WI38 (cell line): ENCODE results near the gene UBE3B.

Experiments
- H3K4me3 ChIP-seq: 2 replicates; pipeline ENCODE4 v1.5.1; 2011; ENCODE audit warnings: low read depth, mild to moderate bottlenecking, control low read depth, low read length
- TF ChIP-seq, protein P1 (sequence below): IDR thresholded peaks from 2 replicates; pipeline ENCODE4 v1.5.1; 2012; ENCODE audit warnings: low read depth, mild to moderate bottlenecking, control low read depth, low read length

UBE3B gene

DNA sequence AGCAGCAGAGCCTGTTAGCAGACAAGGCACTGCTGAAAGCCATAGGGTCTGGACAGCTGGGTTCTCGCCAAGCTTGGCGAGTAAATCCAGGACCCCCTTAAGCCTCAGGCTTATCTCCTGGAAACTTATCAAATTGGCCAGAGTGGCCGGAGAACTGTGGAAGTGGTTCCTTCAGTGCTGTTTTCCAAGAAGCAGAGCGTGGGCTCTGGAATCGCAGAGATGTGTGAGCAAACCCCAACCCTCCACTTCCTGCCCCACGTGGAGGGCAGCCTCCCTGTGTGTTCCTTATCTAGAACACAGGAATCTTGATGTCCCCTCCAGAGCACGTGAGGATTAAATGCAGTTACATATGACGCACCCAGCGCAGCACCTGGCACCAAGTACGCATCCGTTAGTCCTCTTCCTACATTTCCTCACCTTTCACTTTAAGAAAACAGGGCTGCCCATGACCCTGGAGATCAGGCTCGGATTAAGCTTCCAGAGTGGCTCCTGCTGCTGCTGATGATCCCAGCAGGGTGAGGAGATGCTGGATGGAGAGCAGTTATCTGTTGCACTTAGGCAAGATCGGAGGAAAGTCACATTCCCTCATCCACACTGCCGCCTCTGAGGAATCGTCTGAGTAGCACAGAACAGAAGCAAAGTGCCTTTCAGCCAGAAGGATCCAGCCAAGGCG lies 60.9 kb downstream of the UBE3B start:
- TF ChIP-seq, protein P1, sequence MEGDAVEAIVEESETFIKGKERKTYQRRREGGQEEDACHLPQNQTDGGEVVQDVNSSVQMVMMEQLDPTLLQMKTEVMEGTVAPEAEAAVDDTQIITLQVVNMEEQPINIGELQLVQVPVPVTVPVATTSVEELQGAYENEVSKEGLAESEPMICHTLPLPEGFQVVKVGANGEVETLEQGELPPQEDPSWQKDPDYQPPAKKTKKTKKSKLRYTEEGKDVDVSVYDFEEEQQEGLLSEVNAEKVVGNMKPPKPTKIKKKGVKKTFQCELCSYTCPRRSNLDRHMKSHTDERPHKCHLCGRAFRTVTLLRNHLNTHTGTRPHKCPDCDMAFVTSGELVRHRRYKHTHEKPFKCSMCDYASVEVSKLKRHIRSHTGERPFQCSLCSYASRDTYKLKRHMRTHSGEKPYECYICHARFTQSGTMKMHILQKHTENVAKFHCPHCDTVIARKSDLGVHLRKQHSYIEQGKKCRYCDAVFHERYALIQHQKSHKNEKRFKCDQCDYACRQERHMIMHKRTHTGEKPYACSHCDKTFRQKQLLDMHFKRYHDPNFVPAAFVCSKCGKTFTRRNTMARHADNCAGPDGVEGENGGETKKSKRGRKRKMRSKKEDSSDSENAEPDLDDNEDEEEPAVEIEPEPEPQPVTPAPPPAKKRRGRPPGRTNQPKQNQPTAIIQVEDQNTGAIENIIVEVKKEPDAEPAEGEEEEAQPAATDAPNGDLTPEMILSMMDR: no peak
- no peak overlapping the region for H3K4me3 ChIP-seq

DNA sequence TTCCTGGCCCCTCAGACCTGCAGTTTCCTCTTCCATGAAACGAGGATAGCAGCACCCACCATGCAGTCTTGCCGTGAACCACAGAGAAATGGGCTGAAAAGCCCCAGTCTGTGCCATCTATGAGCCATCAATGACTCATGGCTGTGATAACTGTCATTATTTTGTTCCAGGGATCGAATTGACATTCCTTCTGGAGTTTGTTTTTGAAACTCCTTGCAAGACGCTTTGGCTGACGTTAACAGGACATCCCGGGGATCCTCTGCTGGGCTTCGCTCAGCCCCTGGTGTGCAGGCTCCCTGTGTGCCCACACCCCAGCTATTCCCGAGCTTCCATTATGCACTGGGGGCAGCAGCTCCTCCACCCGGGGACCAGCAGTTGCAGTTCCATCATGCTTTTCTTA lies 62.1 kb downstream of the UBE3B start:
- H3K4me3 ChIP-seq: no peak overlapping the region
- TF ChIP-seq, protein P1: no peak

DNA sequence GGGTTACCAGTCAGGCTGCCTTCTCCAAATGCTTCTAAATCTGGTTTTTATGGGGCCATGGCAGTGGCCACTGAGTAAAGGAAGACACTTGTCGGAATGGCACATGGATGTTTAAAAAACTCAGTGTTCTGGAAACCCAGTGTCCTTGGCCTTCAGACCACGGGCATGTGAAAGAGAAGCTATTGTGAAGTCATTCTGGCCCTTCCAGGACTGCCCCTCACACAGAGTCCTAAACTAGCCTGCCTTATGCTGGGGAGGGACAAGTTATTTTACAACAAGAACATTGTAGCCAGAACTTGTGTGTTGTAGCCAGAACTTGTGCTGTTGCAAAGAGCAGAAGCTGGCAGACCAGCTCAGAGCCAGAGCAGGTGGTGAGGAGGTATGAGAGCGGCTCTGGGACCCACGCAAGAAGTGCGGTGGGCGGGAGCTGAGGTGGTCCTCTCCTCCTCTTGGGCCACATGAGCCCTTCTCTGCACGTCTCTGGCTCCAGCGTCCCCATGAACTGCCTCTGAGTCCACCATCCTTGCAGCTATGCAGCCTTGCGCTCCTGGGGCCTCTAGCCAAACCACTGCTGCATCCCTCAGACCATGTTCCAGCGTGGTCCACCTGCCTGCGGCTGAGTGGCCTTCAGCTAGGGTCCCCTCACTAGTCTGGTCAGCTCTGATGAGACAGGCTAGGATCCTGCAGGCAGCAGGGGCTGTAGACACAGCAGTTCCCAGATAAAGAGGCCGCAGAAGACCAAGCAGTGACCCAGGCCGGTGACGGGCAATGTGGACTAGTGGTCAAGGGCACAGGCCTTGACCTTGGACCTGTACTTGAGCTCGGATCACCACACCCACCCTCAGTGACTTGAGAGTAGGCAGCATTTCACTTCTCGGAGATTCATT lies 63.3 kb downstream of the UBE3B start:
- no peak overlapping the region for H3K4me3 ChIP-seq
- TF ChIP-seq, protein P1: no peak

DNA sequence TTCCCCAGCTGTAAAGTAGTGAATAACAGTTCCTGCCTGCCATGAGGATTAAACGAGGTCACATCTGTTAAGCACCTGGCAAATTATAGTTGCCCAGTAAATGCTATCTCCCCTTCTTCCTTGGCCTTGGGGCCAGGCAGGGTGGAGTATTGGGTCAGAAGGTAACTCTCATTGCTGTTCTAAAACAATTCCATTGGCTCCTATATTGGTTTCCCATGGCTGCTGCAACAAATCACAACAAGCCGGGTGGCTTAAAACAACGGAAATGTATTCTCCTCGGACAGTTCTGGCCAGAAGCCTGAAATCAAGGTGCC lies 63.9 kb downstream of the UBE3B start:
- TF ChIP-seq, protein P1: no peak
- H3K4me3 ChIP-seq: no peak overlapping the region

DNA sequence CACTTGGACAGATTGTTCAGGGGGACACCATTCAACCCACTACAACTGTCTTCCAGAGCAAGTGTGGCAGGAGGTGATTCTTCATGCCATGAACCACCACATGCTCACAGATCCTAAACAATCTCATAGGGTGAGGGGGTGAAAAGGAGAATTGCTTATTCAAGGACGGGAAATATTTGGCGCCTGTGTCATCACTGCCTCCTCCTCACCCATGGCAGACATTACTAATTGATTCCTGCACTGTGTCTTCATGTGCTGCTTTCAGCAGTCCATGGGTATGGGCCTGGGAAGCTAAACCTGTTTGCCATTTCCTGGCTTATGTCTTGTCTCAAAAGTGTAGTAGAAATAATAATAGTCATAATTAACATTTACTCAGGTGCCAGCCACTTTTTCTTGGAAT lies 64.6 kb downstream of the UBE3B start:
- no peak overlapping the region for H3K4me3 ChIP-seq
- TF ChIP-seq, protein P1: no peak

DNA sequence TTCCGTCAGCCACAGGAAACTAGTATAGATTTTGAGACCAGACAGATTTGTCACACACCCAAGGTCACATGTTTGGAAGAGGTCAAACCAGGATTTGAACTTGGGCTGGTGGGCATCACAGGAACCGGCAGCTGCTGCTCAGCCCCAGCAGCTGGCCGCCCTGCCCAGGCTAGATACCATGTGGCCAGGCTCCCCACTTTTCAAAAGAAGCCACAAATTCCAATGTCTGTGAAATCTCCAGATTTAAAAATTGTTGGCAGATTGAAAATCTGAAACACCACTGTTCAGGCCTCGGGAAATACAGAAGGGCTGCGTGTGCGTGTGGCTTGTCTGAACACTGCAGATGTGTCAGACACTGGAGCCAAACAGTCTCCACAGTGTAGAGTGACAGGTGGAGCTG lies 65.4 kb downstream of the UBE3B start:
- H3K4me3 ChIP-seq: no peak overlapping the region
- TF ChIP-seq, protein P1: no peak

DNA sequence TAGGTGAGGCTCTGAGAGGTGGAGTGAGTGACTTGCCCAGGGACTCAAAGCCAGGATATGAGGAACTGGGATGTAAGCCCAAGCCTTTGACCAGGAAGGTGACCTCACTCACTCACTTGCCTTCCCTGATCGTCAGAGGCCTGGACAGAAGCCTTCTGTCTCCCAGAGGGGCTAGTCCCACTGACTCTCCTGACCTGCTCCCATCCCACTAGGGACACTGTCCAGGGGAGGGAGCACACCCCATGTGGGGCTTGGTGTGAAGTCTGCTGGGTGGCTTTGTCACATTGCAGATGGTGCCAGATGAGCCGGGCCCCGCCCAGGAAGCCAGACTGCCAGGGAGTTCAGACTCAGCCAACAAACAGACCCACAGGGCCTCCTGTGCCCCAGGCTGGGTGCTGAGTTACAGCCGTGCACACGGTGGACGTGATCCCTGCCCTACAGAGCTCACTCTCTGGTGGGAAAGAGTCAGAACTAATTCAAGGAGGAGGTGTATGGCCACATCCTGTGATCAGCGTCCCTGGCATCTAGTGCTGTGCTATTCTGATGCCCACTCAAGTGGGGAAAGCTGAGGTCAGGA lies 67.6 kb downstream of the UBE3B start:
- no peak overlapping the region for H3K4me3 ChIP-seq
- TF ChIP-seq, protein P1: no peak
